GM21390 (cell line): ENCODE measurements around the gene USP10.
"Not testable (repeated sequence)": the region's sequence is repeated elsewhere in the genome, so short reads cannot be mapped to it uniquely, and the experiment has no call there.

Source experiments
- ATAC-seq: cut with Tn5 transposase; IDR thresholded peaks from one replicate; pipeline ENCODE4 v1.9.1; 2021; ENCODE audit not compliant: unreplicated experiment

USP10 gene

GRCh38 chr16:84724606-84725309 lies 25.0 kb downstream of the USP10 start:
- ATAC-seq: no peak

- no peak for ATAC-seq
Measured at GRCh38 chr16:84725481-84726078, 25.8 kb downstream of the USP10 start.

GRCh38 chr16:84726079-84726668 lies 26.4 kb downstream of the USP10 start:
- no peak for ATAC-seq

DNA sequence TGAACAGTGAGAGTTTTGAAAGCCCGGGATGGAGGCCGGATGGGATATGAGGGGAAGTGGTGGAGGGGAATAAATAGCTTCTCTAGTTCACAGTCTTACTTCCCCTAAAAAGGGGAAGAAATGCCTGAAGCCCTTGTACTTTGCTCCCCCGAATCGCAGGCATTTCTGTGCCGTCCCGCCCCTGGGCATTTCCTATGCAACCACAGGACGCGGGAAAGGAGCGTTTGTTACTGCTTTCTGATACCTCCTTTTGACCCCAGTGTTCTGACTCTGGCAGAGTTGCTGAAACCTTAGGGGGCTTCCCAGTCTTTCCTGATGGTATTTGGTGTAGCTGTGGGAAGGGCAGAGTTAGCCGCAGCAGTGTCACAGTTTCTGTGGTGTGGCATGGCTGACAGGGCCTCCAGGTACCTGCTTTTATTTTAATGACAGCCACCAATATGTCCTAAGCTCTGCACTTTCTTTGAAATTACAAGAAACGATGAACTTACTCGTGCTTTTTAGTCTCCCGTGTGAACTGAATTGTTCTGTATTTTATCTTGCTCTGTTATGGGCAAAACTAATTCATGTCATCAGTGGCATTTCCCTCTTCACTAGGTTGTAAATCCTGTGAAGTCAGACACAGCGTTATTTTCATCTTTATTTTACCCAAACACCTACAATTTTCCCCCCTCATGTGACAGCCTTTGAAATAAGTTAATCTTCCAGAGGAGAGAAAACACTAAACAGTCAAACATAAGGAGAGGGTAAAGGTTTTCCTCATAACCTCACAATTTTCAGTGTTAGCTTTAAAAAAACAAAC lies 27.1 kb downstream of the USP10 start:
- no peak for ATAC-seq

GRCh38 chr16:84728853-84729424 lies 29.1 kb downstream of the USP10 start:
- ATAC-seq: no peak

DNA sequence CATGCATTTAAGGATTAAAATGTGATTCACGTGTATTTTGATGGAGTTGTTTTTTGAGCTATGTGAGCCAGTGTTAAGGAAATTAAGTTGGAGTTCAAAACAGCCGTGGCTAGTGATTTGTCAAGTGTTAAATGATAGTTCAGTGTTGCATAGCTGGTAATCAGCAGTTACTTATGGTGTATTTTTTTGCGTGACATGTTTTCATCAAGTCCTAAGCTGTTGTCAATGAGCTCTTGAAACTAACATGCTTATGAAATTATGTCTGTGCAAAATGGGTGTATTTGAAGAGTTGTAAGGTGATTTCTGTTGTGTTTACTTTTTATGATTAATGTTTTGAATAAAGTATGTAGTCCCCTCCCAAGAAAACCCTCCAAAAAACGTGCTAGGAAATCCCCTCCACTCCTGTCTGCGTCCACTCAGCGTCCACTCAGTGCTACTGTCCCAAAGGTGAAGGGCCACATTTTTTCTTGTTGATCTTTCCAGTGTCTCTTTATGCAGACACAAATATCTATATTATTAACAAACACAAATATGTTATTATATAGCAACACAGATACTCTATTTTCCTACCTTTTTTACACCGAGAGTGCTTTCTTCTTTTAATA lies 30.0 kb downstream of the USP10 start:
- no peak for ATAC-seq

DNA sequence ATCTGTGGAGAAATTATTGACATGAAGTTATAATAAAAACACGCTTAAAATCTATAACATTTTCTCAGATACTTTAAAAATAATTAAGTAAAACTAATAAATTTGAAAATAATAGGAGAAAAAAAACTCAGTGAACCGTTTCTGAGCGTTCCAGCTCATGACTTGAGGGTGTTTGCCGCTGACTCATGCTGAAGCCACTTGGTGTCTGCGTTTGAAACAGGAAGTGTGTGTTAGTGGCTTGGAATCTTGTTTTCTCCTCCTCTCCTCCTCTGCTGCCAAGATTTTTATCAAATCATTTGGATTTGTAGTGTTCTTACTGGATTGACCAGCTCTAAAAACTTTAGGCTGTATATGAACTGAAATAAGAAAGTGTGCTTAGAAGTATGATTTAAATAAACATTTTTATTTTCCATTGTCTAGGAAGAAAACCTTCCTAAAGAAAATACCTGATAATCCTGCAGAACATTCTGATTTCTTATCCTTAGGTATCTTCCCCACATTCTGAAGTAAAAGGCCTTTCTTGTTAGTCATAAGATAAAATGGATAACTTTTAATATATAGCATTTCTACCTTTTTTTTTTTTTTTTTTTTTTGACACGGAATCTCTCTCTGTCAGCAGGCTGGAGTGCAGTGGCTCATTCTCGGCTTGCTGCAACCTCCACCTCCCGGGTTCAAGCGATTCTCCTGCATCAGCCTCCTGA lies 30.8 kb downstream of the USP10 start:
- ATAC-seq: peak; percentile 64

DNA sequence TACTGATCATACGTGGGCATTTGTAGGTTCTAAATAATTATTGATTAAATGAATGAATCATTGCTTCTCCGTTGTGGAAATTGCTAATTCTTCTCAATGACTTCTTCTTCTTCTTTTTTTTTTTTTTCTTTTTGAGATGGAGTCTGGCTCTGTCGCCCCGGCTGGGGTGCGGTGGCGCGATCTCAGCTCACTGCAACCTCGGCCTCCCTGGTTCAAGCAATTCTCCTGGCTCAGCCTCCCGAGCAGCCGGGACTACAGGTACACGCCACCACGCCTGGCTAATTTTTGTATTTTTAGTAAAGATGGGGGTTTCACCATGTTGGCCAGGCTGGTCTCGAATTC lies 32.5 kb downstream of the USP10 start:
- ATAC-seq: not testable (repeated sequence)

- ATAC-seq: no peak
Measured at GRCh38 chr16:84732674-84733352, 33.0 kb downstream of the USP10 start.

GRCh38 chr16:84735849-84736586 lies 36.2 kb downstream of the USP10 start:
- no peak for ATAC-seq

- ATAC-seq: no peak
Measured at GRCh38 chr16:84737192-84738011, 37.6 kb downstream of the USP10 start.

- ATAC-seq: peak; percentile 74
Measured at GRCh38 chr16:84738255-84739038, 38.6 kb downstream of the USP10 start.

- no peak for ATAC-seq
Measured at GRCh38 chr16:84739349-84740124, 39.7 kb downstream of the USP10 start.

DNA sequence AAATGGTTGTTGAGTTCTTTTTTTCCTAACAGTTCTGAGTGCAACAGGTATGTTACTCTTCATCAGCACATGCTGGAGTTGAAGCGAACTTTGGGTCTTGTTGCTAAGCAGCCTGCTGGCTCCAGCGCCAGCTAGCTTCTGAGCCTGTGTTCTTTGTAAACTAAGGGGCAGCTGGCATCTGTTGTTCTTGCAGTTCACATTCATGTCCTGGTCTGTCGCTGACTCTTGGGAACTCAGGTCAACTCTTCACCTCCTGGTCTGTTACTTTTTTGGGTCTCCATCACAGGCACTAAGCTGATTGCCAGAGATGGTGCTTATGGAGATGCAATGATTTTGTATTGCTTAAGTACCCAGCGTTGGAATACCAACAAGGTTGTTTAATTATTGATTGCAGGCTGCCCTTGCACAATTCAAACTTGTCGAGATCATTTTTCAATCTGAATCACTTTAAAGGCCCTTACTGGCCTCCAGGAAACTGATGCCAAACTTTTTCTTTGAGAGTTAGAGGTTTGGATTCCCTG lies 40.9 kb downstream of the USP10 start:
- ATAC-seq: no peak

DNA sequence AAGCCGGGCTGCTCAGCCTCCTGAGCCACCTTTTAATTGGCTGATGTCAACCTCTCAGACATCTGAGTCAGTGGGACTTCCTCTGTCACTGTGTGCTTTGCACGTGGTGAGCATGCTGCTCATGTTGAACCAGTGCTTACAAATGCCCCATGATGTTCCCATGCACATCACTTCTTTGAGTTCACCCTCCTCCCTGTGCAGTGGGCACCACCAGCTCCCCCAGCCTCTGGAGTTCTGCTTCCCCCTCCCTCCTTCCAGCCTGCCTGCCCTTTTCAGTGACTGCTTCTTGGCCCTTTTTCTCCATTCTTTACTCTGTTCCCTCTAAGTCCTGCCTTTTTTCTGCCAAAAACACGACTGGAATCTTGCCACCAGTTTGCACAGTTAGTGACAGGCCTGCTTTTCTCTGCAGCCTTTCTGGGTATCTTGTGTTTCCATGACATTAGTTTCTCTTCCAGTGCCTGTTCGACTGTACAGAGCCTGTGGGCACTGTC lies 41.6 kb downstream of the USP10 start:
- ATAC-seq: no peak

DNA sequence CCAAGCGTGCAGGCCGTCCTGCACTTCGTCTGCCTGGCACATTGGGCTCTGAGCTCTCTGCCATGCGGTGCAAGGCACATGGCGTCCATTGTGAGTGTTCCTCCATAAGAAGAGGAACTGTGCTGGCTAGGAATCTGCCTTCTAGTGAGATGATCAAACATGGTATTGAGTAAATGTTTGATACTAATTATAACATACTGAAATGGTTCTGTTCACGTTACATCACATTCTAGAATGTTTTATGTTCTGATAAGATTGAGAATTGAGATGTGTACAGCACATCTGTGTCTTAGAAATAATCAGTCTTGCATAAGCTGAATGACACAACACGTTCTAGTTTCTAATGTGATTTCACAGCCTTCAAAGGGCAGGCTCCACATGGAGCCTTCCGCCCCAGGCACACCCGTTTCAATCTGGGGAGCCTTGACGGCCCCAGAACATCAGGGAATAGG lies 42.9 kb downstream of the USP10 start:
- ATAC-seq: no peak
